K562 (cell line): ENCODE data around the gene TMEM95. TPM values are rescaled to one million over a fixed set of nuclear protein-coding genes. Genes with fewer than 3 reads are reported as not detected.

Experiments used
- ATAC-seq: fragments of 200-7000 bp; cut with Tn5 transposase; 3 replicates; pipeline ENCODE4 v1.9.1; 2020; ENCODE audit warnings: moderate library complexity
- BruUV-seq: library from RNA; stranded (reverse); fragments of 400-500 nt; replicated peaks from 2 replicates; lab custom pipeline; 2021; lab: Mats Ljungman, UMichigan
- CTCF ChIA-PET: fragments of 300-600 bp; formaldehyde crosslinking; extraction: SDS; loops from one replicate; lab custom pipeline; 2021; ENCODE audit warnings: low intra/inter-chr PET ratio; lab: Yijun Ruan, JAX
- POLR2A ChIA-PET: fragments of 300-600, 350-650 bp; sonication (Branson Sonifier 250); formaldehyde crosslinking; extraction: SDS; loops from one replicate; lab custom pipeline; 2021; ENCODE audit warnings: antibody characterized with exemption, inconsistent platforms; lab: Yijun Ruan, JAX
- DNase-seq, 4 experiments: peaks; one replicate each; pipeline versions ENCODE4 v3.0.0 to v3.0.0-alpha.2; 2011 to 2018; ENCODE audit warnings: low spot score in 3 of 4, mixed read lengths in 3 of 4; ENCODE audit errors: extremely low read depth in 1 of 4
- FAIRE-seq: peaks from 2 replicates; lab custom pipeline; 2011; peaks lifted over from hg19 to GRCh38; lab: Jason Lieb, UNC
- H2AFZ ChIP-seq: 2 replicates; pipeline ENCODE4 v1.6.0; 2011; ENCODE audit warnings: low read depth, low read length, control low read depth, inconsistent platforms
- H3K27ac ChIP-seq: fragments of 200-600 bp; 3 replicates; pipeline ENCODE4 v1.8.0; 2011; ENCODE audit warnings: low read depth, mild to moderate bottlenecking, control low read depth, inconsistent platforms, low read length, moderate library complexity, mixed read lengths; ENCODE audit errors: extremely low read depth
- H3K27me3 ChIP-seq, 2 experiments: fragments of 300-600 bp in 1 of 2; 2 replicates in 1 of 2; 3 replicates in 1 of 2; pipeline versions ENCODE4 v1.6.0 to v1.8.0; 2011; ENCODE audit warnings: inconsistent platforms in 2 of 2, low read length in 2 of 2, mild to moderate bottlenecking in 1 of 2, mixed read lengths in 1 of 2, moderate library complexity in 1 of 2; ENCODE audit not compliant: control insufficient read depth in 2 of 2, insufficient read depth in 2 of 2
- H3K36me3 ChIP-seq: fragments of 300-600 bp; 3 replicates; pipeline ENCODE4 v1.8.0; 2011; ENCODE audit warnings: mild to moderate bottlenecking, low read length, inconsistent platforms; ENCODE audit not compliant: control insufficient read depth, insufficient read depth
- H3K4me1 ChIP-seq, 2 experiments: fragments of 200-600 bp in 1 of 2; replicated peaks in 1 of 2; 2 replicates in 1 of 2; 3 replicates in 1 of 2; pipeline versions ENCODE4 v1.5.1 to v1.8.0; 2011; ENCODE audit warnings: inconsistent platforms in 2 of 2, low read length in 2 of 2, mild to moderate bottlenecking in 1 of 2, mixed read lengths in 1 of 2, moderate library complexity in 1 of 2; ENCODE audit not compliant: control insufficient read depth in 2 of 2, insufficient read depth in 2 of 2
- H3K4me2 ChIP-seq: 2 replicates; pipeline ENCODE4 v1.6.1; 2011; ENCODE audit warnings: low read length, control low read depth, inconsistent platforms, mixed read lengths; ENCODE audit not compliant: insufficient read depth
- H3K4me3 ChIP-seq: fragments of 200-600 bp; sonication (generic), shearing (Covaris generic); 2 replicates; pipeline ENCODE4 v1.5.1; 2016; ENCODE audit warnings: control low read depth, inconsistent platforms
- H3K79me2 ChIP-seq: fragments of 200-600 bp; 3 replicates; pipeline ENCODE4 v1.8.0; 2011; ENCODE audit warnings: low read length, inconsistent platforms; ENCODE audit not compliant: control insufficient read depth, insufficient read depth
- H3K9ac ChIP-seq, 2 experiments: 2 replicates each; pipeline versions ENCODE4 v1.6.0 to v1.6.1; 2011; ENCODE audit warnings: low read depth in 2 of 2, low read length in 2 of 2, control low read depth in 1 of 2, inconsistent platforms in 1 of 2, mild to moderate bottlenecking in 1 of 2, mixed read lengths in 1 of 2; ENCODE audit not compliant: insufficient read depth in 1 of 2
- H3K9me1 ChIP-seq: one replicate; pipeline ENCODE4 v1.6.0; 2011; ENCODE audit warnings: inconsistent platforms, mild to moderate bottlenecking, low read length, moderate library complexity; ENCODE audit not compliant: control insufficient read depth, insufficient read depth
- H3K9me3 ChIP-seq: replicated peaks from 2 replicates; pipeline ENCODE4 v1.5.1; 2011; ENCODE audit warnings: low read depth, low read length, inconsistent platforms; ENCODE audit not compliant: control insufficient read depth, insufficient read depth
- H4K20me1 ChIP-seq: replicated peaks from 2 replicates; pipeline ENCODE4 v1.6.1; 2011; ENCODE audit warnings: low read length, inconsistent platforms, mixed read lengths; ENCODE audit not compliant: control insufficient read depth, insufficient read depth
- GABPA ChIP-seq: fragments of 200-800 bp; sonication (Bioruptor generic); conservative IDR thresholded peaks from 2 replicates; pipeline ENCODE4 v1.6.1; 2016; ENCODE audit warnings: low read depth, missing genetic modification characterization, missing compliant biosample characterization
- PML ChIP-seq: IDR thresholded peaks from 2 replicates; pipeline ENCODE4 v1.6.1; 2012; ENCODE audit warnings: low read length, inconsistent platforms
- POLR2G ChIP-seq: fragments of 200-400 bp; formaldehyde crosslinking; IDR thresholded peaks from 2 replicates; pipeline ENCODE4 v1.6.1; 2017; ENCODE audit warnings: low read depth, mild to moderate bottlenecking, antibody characterized with exemption, low read length, moderate library complexity
- RBFOX2 ChIP-seq: fragments of 200-400 bp; formaldehyde crosslinking; IDR thresholded peaks from 2 replicates; pipeline ENCODE4 v1.6.1; 2017; ENCODE audit warnings: low read depth, mild to moderate bottlenecking, low read length, moderate library complexity
- TAF9B ChIP-seq: fragments of 450-650 bp; IDR thresholded peaks from 2 replicates; pipeline ENCODE4 v1.6.1; 2018; ENCODE audit warnings: mild to moderate bottlenecking; ENCODE audit not compliant: partially characterized antibody
- XRCC3 ChIP-seq: fragments of 450-650 bp; IDR thresholded peaks from 2 replicates; pipeline ENCODE4 v1.6.1; 2017; ENCODE audit warnings: mild to moderate bottlenecking, moderate library complexity
- WGBS: fragments of 100-300 bp; shearing (Covaris generic); methylation state at CpG from one replicate; pipeline ENCODE4 v1.1.6; 2016; ENCODE audit warnings: low coverage, mixed read lengths; ENCODE audit not compliant: insufficient coverage; ENCODE audit errors: missing lambda C conversion rate; 5-methylcytosine and 5-hydroxymethylcytosine counted together
- in situ Hi-C: fragments of 300-500 bp; cut with MboI; formaldehyde crosslinking; loops from 4 replicates; pipeline ENCODE4 v1.15.0; 2018; ENCODE audit warnings: inconsistent platforms, mixed read lengths
- intact Hi-C: fragments of 100-400 bp; cut with micrococcal nuclease; formaldehyde crosslinking; loops from 2 replicates; pipeline ENCODE4 v1.14.2; 2022
- polyA plus RNA-seq, 8 experiments: library from polyadenylated mRNA; depleted of rRNA in 4 of 8; stranded (reverse) in 5 of 8; unstranded in 3 of 8; fragments of >200 nt; fragmentation: Nextera tagmentation in 2 of 8; fragmentation: Illumina TruSeq in 1 of 8; extraction: Ambion mirVana in 2 of 8; extraction: Trizol in 1 of 8; gene quantifications; 2 replicates each; pipeline versions ENCODE4 v1.2.1 to v1.2.3, GENCODE V29; 2011 to 2014; ENCODE audit warnings: inconsistent platforms in 1 of 8, missing spikeins in 1 of 8
- total RNA-seq, 7 experiments: library from RNA; depleted of rRNA in 6 of 7; stranded (reverse); fragments of >200 nt in 6 of 7; fragmentation: Illumina TruSeq in 2 of 7; extraction: Trizol in 2 of 7; gene quantifications; 2 replicates each; pipeline versions ENCODE4 v1.2.1 to v1.2.3, GENCODE V29; 2011 to 2021; ENCODE audit warnings: low replicate concordance in 1 of 7

TMEM95 gene
- total and polyA plus RNA-seq, 9 of the 15 experiments (the other 6 are each of a cell fraction or from before 2014, with no cell fraction given): not detected

GRCh38 chr17:7312432-7313087, 42.4 kb upstream of the TMEM95 start:
- ChIA-PET CTCF (no interaction called here), POLR2A (interaction anchor here (0.6 to 2.6 kb wide), 3 partner anchors 13 to 95 kb away, joined by 3 to 21 read pairs (median 3); partner anchors contain the start of genes NEURL4 and NLGN2)
- intact Hi-C loops (no loop called here), in situ Hi-C loops (no loop called here)
- DNase-seq (no peak), ATAC-seq (no peak), FAIRE-seq (no peak)
- H2AFZ ChIP-seq: no peak overlapping the region
- H3K4me2 ChIP-seq: no peak overlapping the region
- WGBS: 56% methylated on average over 6 of the region's 7 CpGs
- H3K9ac ChIP-seq: peak overlapping the region in 1 of 2 experiments; percentile 59; a peak in 1 of 4 replicates
- no peak overlapping the region for H3K27ac ChIP-seq
- TF ChIP-seq GABPA (tag) (no peak), PML (peak; percentile 33; the same call in 1 of the 2 replicates), TAF9B (no peak), XRCC3 (no peak), POLR2G (0 out of 2 replicates have a peak, but pooled peaks have one; percentile 10), RBFOX2 (peak; percentile 33)
- no TSS peak for BruUV-seq
- H3K79me2 ChIP-seq: peaks cover 53% of the 10 kb centered on the region
- peaks cover 11% of the 10 kb centered on the region for H3K9me1 ChIP-seq
- H3K27me3 ChIP-seq: no peaks in the 10 kb centered on the region
- peaks cover 22 to 35% of the 10 kb centered on the region in 2 experiments for H3K4me1 ChIP-seq
- no peaks in the 10 kb centered on the region for H3K9me3 ChIP-seq
- peaks cover 72% of the 10 kb centered on the region for H3K36me3 ChIP-seq
- H3K4me3 ChIP-seq: no peak overlapping the region
- H4K20me1 ChIP-seq: peaks cover 40% of the 10 kb centered on the region
